HEK293 (cell line): Measurements from ENCODE around the gene ACOD1.

Experiments
- ATF2 ChIP-seq: fragments of 450-650 bp; formaldehyde crosslinking; IDR thresholded peaks from 2 replicates; pipeline ENCODE4 v1.5.1; 2016; ENCODE audit warnings: missing biosample characterization, missing genetic modification characterization, low read depth
- BCL11A ChIP-seq: fragments of 450-650 bp; formaldehyde crosslinking; IDR thresholded peaks from 2 replicates; pipeline ENCODE4 v1.5.1; 2016; ENCODE audit warnings: low read depth, missing biosample characterization, missing genetic modification characterization
- CTCF ChIP-seq: fragments of 450-650 bp; formaldehyde crosslinking; IDR thresholded peaks from 2 replicates; pipeline ENCODE4 v1.5.1; 2016; ENCODE audit warnings: missing biosample characterization, missing genetic modification characterization
- KLF17 ChIP-seq: fragments of 450-650 bp; formaldehyde crosslinking; IDR thresholded peaks from 2 replicates; pipeline ENCODE4 v1.5.1; 2016; ENCODE audit warnings: missing biosample characterization, missing genetic modification characterization
- REST ChIP-seq: fragments of 450-650 bp; formaldehyde crosslinking; IDR thresholded peaks from 2 replicates; pipeline ENCODE4 v1.5.1; 2016; ENCODE audit warnings: missing biosample characterization, missing genetic modification characterization
- SCRT2 ChIP-seq: fragments of 450-650 bp; formaldehyde crosslinking; IDR thresholded peaks from 2 replicates; pipeline ENCODE4 v1.5.1; 2016; ENCODE audit warnings: missing biosample characterization, missing genetic modification characterization
- ZFP3 ChIP-seq: fragments of 450-650 bp; formaldehyde crosslinking; IDR thresholded peaks from 2 replicates; pipeline ENCODE4 v1.5.1; 2016; ENCODE audit warnings: low read depth, missing biosample characterization, missing genetic modification characterization
- ZNF114 ChIP-seq: fragments of 450-650 bp; formaldehyde crosslinking; IDR thresholded peaks from 2 replicates; pipeline ENCODE4 v1.5.0; 2017; ENCODE audit warnings: missing biosample characterization, missing genetic modification characterization
- ZNF335 ChIP-seq: fragments of 450-650 bp; formaldehyde crosslinking; conservative IDR thresholded peaks from 2 replicates; pipeline ENCODE4 v1.5.1; 2016; ENCODE audit warnings: missing biosample characterization, missing genetic modification characterization
- ZNF423 ChIP-seq: fragments of 450-650 bp; formaldehyde crosslinking; IDR thresholded peaks from 2 replicates; pipeline ENCODE4 v1.5.1; 2016; ENCODE audit warnings: missing biosample characterization, missing genetic modification characterization
- ZNF660 ChIP-seq: fragments of 450-650 bp; IDR thresholded peaks from 2 replicates; pipeline ENCODE4 v1.5.1; 2018; ENCODE audit warnings: missing biosample characterization, mild to moderate bottlenecking, missing genetic modification characterization
- ZNF701 ChIP-seq: fragments of 450-650 bp; formaldehyde crosslinking; IDR thresholded peaks from 2 replicates; pipeline ENCODE4 v1.5.1; 2016; ENCODE audit warnings: missing biosample characterization, missing genetic modification characterization
- ZNF785 ChIP-seq: fragments of 450-650 bp; formaldehyde crosslinking; IDR thresholded peaks from 2 replicates; pipeline ENCODE4 v1.5.1; 2016; ENCODE audit warnings: missing biosample characterization, missing genetic modification characterization

GRCh38 chr13:76982061-76982460 lies 33.8 kb downstream of the ACOD1 start:
- no peak for TF ChIP-seq SCRT2 (tag by site-specific recombination)
- no peak for TF ChIP-seq ZNF701 (tag by site-specific recombination)
- no peak for TF ChIP-seq CTCF (tag by site-specific recombination)
- no peak for TF ChIP-seq ZNF660 (tag by site-specific recombination)
- TF ChIP-seq ATF2: no peak
- no peak for TF ChIP-seq ZNF423 (tag by site-specific recombination)
- TF ChIP-seq BCL11A (tag by site-specific recombination): no peak
- no peak for TF ChIP-seq REST
- TF ChIP-seq KLF17 (tag by site-specific recombination): no peak
- no peak for TF ChIP-seq ZNF114
- TF ChIP-seq ZNF335 (tag by site-specific recombination): no peak
- TF ChIP-seq ZFP3 (tag by site-specific recombination): no peak
- no peak for TF ChIP-seq ZNF785
